ENCODE results near the gene PDLIM4.

Gene PDLIM4

DNA sequence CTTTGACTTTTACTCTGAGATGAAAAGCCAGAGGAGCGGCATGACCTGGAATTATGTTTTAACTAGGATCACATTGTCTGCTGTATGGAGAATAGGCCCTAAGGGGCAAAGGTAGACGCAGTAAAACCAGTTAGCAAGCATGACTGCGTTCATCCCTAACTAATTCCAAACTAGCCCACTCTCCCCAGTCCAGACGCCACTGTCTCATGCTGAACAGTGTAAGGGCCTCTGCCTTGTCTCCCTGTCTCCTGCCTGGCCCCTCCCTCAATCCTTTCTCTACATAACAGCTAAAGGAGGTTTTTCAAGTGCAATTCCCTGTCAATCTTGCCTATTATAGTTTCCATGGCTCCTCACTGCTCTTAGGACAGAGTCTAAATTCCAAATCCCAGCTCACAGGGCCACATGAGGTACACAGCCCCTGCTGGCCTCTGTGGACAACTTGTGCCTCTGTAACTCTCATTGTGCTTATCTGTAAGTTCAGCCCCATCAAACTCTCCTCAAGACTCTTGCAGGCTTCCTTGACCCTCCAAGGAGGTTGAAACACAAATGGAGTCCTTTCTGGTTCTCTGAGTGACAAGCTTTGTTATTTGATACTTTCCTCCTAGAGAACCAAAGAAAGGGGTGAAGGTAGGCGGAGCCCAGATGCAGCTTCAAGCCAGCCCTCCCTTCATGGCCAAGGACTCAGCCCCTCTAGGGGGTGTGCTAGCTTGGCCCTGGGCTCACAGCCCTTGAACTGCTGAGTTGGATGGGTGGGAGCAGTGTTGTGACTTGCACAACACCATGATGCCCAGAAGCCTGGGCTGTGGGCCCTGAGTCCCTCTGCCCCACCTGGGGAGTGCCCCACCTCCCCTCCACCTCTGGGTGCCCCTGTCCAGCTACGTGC, 20.7 kb downstream of the PDLIM4 start:
- H3K4me3 ChIP-seq (replicated peaks; ENCODE audit: insufficient read depth, low read length) = no peak overlapping the region
- no peak overlapping the region for H3K27ac ChIP-seq (replicated peaks)
- DNase-seq (ENCODE audit: low read depth in 1 of 2, low spot score in 1 of 2) = no peak
- no peaks in the 10 kb centered on the region for H3K27me3 ChIP-seq (ENCODE audit: insufficient read depth, poor library complexity, severe bottlenecking)
- no peak for TF ChIP-seq POLR2AphosphoS5 (IDR thresholded peaks at IDR 0.05; ENCODE audit: low read depth)
- TF ChIP-seq GABPA (IDR thresholded peaks at IDR 0.05; ENCODE audit: low read depth) = no peak
- TF ChIP-seq, protein P1, sequence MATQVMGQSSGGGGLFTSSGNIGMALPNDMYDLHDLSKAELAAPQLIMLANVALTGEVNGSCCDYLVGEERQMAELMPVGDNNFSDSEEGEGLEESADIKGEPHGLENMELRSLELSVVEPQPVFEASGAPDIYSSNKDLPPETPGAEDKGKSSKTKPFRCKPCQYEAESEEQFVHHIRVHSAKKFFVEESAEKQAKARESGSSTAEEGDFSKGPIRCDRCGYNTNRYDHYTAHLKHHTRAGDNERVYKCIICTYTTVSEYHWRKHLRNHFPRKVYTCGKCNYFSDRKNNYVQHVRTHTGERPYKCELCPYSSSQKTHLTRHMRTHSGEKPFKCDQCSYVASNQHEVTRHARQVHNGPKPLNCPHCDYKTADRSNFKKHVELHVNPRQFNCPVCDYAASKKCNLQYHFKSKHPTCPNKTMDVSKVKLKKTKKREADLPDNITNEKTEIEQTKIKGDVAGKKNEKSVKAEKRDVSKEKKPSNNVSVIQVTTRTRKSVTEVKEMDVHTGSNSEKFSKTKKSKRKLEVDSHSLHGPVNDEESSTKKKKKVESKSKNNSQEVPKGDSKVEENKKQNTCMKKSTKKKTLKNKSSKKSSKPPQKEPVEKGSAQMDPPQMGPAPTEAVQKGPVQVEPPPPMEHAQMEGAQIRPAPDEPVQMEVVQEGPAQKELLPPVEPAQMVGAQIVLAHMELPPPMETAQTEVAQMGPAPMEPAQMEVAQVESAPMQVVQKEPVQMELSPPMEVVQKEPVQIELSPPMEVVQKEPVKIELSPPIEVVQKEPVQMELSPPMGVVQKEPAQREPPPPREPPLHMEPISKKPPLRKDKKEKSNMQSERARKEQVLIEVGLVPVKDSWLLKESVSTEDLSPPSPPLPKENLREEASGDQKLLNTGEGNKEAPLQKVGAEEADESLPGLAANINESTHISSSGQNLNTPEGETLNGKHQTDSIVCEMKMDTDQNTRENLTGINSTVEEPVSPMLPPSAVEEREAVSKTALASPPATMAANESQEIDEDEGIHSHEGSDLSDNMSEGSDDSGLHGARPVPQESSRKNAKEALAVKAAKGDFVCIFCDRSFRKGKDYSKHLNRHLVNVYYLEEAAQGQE (IDR thresholded peaks at IDR 0.05; ENCODE audit: insufficient replicate concordance, low read depth) = no peak
- no peak for TF ChIP-seq SPI1 (IDR thresholded peaks at IDR 0.05; ENCODE audit: borderline replicate concordance, low read depth)
- TF ChIP-seq, protein P2, sequence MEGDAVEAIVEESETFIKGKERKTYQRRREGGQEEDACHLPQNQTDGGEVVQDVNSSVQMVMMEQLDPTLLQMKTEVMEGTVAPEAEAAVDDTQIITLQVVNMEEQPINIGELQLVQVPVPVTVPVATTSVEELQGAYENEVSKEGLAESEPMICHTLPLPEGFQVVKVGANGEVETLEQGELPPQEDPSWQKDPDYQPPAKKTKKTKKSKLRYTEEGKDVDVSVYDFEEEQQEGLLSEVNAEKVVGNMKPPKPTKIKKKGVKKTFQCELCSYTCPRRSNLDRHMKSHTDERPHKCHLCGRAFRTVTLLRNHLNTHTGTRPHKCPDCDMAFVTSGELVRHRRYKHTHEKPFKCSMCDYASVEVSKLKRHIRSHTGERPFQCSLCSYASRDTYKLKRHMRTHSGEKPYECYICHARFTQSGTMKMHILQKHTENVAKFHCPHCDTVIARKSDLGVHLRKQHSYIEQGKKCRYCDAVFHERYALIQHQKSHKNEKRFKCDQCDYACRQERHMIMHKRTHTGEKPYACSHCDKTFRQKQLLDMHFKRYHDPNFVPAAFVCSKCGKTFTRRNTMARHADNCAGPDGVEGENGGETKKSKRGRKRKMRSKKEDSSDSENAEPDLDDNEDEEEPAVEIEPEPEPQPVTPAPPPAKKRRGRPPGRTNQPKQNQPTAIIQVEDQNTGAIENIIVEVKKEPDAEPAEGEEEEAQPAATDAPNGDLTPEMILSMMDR (IDR thresholded peaks at IDR 0.05; ENCODE audit: insufficient read depth, low read length) = no peak

DNA sequence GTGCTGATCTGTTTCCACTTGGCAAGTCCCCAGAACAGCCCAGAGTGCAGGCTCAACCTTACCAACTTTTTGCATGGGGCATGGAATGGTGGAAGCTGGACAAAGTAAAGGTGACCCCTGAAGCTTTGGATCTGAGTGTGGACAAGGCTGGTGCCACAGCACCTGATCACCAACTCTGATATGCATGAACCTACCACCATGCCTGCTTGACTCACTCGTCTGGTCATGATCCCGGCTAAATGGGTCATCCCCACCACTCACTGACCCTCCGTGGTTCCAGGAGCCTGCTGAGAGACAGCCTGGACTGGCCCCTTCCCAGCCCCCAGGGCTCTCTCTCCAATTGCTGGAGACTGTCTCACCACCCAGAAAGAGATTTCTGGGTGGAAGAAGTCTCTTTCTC, 22.3 kb downstream of the PDLIM4 start:
- DNase-seq (ENCODE audit: low read depth in 1 of 2, low spot score in 1 of 2) = no peak
- Histone ChIP-seq H3K27ac (replicated peaks) (no peak overlapping the region), H3K4me3 (replicated peaks; ENCODE audit: insufficient read depth, low read length) (no peak overlapping the region), H3K27me3 (ENCODE audit: insufficient read depth, poor library complexity, severe bottlenecking) (no peaks in the 10 kb centered on the region)
- TF ChIP-seq, protein P2 (IDR thresholded peaks at IDR 0.05; ENCODE audit: insufficient read depth, low read length) = no peak
- no peak for TF ChIP-seq SPI1 (IDR thresholded peaks at IDR 0.05; ENCODE audit: borderline replicate concordance, low read depth)
- TF ChIP-seq GABPA (IDR thresholded peaks at IDR 0.05; ENCODE audit: low read depth) = no peak
- TF ChIP-seq, protein P1 (IDR thresholded peaks at IDR 0.05; ENCODE audit: insufficient replicate concordance, low read depth) = no peak

DNA sequence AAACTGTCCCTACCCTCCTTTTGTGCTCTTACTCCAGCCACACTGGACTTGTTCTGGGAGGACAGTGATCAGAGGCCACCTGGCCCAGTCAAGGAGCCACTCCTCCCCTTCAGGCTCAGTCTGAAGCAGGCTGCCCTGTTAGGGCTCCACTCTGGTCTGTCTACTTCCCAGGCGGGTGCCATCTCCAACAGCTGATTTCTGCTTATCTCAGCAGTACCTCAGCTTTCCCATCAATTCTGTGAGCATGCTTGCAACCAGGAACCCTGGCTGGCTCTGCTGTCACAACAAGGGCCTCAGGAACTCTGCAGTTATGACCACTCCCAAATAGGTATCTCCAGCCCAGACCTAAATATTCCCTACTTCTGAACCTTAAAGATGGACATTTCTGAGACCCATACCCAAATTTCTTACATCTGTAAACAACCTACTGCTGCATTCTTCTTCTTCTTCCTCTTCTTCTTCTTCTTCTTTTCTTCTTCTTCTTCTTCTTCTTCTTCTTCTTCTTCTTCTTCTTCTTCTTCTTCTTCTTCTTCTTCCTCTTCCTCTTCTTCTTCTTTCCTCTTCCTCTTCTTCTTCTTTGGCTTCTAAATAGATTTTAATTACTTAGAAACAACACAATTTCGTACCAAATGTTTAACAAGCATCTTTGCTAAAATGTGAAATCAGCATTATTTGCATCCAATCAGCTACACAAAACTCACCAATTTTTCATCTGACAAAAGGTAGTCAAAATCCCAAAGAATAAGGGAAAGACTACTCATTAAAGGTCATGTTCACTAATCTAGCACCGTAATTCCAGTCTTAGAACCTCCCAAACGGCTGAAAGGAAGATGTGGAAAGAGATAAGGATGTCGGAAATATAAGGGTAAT, 23.1 kb downstream of the PDLIM4 start:
- TF ChIP-seq GABPA (IDR thresholded peaks at IDR 0.05; ENCODE audit: low read depth) = no peak
- TF ChIP-seq POLR2AphosphoS5 (IDR thresholded peaks at IDR 0.05; ENCODE audit: low read depth) = no peak
- TF ChIP-seq SPI1 (IDR thresholded peaks at IDR 0.05; ENCODE audit: borderline replicate concordance, low read depth) = no peak
- TF ChIP-seq, protein P2 (IDR thresholded peaks at IDR 0.05; ENCODE audit: insufficient read depth, low read length) = no peak
- TF ChIP-seq, protein P1 (IDR thresholded peaks at IDR 0.05; ENCODE audit: insufficient replicate concordance, low read depth) = no peak
- no peak overlapping the region for H3K27ac ChIP-seq (replicated peaks)
- no peak overlapping the region for H3K4me3 ChIP-seq (replicated peaks; ENCODE audit: insufficient read depth, low read length)
- H3K27me3 ChIP-seq (ENCODE audit: insufficient read depth, poor library complexity, severe bottlenecking) = no peaks in the 10 kb centered on the region
- no peak for DNase-seq (ENCODE audit: low read depth in 1 of 2, low spot score in 1 of 2)
